Fibroblast of lung (primary cell): Measurements from ENCODE around the gene CHCHD1.

Source experiments
- CTCF ChIP-seq, 2 donors: IDR thresholded peaks in 1 of 2; conservative IDR thresholded peaks in 1 of 2; 1 replicate in 1 of 2; 2 replicates in 1 of 2; pipeline ENCODE4 v1.5.1; 2011 to 2012; ENCODE audit warnings: low read length in 2 of 2, control low read depth in 1 of 2, inconsistent platforms in 1 of 2, low read depth in 1 of 2, mild to moderate bottlenecking in 1 of 2
- EZH2 ChIP-seq: IDR thresholded peaks from 2 replicates; pipeline ENCODE4 v1.5.1; 2012; ENCODE audit warnings: low read length, control low read depth, mild to moderate bottlenecking; ENCODE audit errors: missing control alignments

- TF ChIP-seq CTCF (conservative IDR thresholded peaks at IDR 0.05 in 1 of 2, IDR thresholded peaks at IDR 0.05 in 1 of 2; ENCODE audit: low read depth in 1 of 2, low read length in 2 of 2): no peak
- no peak for TF ChIP-seq EZH2
These were observed 46.3 kb downstream of the CHCHD1 start for GRCh38 chr10:73828161-73828560.
